ENCODE data around the gene TRABD2B.

- TF ChIP-seq, protein P1, sequence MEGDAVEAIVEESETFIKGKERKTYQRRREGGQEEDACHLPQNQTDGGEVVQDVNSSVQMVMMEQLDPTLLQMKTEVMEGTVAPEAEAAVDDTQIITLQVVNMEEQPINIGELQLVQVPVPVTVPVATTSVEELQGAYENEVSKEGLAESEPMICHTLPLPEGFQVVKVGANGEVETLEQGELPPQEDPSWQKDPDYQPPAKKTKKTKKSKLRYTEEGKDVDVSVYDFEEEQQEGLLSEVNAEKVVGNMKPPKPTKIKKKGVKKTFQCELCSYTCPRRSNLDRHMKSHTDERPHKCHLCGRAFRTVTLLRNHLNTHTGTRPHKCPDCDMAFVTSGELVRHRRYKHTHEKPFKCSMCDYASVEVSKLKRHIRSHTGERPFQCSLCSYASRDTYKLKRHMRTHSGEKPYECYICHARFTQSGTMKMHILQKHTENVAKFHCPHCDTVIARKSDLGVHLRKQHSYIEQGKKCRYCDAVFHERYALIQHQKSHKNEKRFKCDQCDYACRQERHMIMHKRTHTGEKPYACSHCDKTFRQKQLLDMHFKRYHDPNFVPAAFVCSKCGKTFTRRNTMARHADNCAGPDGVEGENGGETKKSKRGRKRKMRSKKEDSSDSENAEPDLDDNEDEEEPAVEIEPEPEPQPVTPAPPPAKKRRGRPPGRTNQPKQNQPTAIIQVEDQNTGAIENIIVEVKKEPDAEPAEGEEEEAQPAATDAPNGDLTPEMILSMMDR (IDR thresholded peaks at IDR 0.05 in 4 of 5, conservative IDR thresholded peaks at IDR 0.05 in 1 of 5): no peak
- no peak for TF ChIP-seq POLR2A (IDR thresholded peaks at IDR 0.05)
Measured at GRCh38 chr1:47921935-47922415, 75.2 kb downstream of the TRABD2B start.
